ENCODE data around the gene TMEM255A.

DNA sequence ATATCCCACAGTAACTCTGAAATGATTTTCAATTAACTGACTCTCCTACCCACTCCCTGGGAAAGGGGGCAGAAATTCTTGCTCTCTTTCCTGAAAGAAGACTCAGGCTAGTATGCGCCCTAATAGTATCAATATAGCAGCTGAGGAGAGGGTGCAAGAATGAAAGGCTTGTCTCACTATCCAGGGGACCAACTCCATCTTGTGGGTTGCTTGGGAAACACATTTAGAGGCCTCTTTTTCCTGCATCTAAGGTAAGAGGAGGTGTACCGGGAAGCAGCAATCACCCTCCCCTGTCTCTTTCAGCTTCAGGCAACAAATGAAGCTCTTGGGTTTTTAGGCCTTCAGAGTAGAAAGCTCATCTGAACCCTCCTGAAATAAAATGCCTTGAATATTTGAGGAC, 11.3 kb downstream of the TMEM255A start:
- TF ChIP-seq, protein P1, sequence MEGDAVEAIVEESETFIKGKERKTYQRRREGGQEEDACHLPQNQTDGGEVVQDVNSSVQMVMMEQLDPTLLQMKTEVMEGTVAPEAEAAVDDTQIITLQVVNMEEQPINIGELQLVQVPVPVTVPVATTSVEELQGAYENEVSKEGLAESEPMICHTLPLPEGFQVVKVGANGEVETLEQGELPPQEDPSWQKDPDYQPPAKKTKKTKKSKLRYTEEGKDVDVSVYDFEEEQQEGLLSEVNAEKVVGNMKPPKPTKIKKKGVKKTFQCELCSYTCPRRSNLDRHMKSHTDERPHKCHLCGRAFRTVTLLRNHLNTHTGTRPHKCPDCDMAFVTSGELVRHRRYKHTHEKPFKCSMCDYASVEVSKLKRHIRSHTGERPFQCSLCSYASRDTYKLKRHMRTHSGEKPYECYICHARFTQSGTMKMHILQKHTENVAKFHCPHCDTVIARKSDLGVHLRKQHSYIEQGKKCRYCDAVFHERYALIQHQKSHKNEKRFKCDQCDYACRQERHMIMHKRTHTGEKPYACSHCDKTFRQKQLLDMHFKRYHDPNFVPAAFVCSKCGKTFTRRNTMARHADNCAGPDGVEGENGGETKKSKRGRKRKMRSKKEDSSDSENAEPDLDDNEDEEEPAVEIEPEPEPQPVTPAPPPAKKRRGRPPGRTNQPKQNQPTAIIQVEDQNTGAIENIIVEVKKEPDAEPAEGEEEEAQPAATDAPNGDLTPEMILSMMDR (IDR thresholded peaks at IDR 0.05) = no peak
- TF ChIP-seq POLR2A (IDR thresholded peaks at IDR 0.05) = no peak
